Coronary artery (tissue), 2 donors: ENCODE measurements around the gene RIN3.
A peak's percentile ranks its signal among the peaks of the same experiment; 100 is the strongest.

Source experiments
- DNase-seq: peaks from one replicate; pipeline ENCODE4 v3.0.0-alpha.2; 2017; ENCODE audit warnings: low spot score
- H3K27ac ChIP-seq, 2 donors: fragments of 200-600 bp; sonication (generic); one replicate each; pipeline ENCODE4 v1.5.1; 2016 to 2019
- H3K4me3 ChIP-seq: fragments of 200-600 bp; sonication (generic); 2 replicates; pipeline ENCODE4 v1.5.1; 2016; ENCODE audit warnings: mild to moderate bottlenecking, moderate library complexity
- CTCF ChIP-seq: fragments of 200-600 bp; sonication (generic); IDR thresholded peaks from one replicate; pipeline ENCODE4 v1.5.1; 2019; ENCODE audit warnings: antibody characterized with exemption

Gene RIN3, protein sequence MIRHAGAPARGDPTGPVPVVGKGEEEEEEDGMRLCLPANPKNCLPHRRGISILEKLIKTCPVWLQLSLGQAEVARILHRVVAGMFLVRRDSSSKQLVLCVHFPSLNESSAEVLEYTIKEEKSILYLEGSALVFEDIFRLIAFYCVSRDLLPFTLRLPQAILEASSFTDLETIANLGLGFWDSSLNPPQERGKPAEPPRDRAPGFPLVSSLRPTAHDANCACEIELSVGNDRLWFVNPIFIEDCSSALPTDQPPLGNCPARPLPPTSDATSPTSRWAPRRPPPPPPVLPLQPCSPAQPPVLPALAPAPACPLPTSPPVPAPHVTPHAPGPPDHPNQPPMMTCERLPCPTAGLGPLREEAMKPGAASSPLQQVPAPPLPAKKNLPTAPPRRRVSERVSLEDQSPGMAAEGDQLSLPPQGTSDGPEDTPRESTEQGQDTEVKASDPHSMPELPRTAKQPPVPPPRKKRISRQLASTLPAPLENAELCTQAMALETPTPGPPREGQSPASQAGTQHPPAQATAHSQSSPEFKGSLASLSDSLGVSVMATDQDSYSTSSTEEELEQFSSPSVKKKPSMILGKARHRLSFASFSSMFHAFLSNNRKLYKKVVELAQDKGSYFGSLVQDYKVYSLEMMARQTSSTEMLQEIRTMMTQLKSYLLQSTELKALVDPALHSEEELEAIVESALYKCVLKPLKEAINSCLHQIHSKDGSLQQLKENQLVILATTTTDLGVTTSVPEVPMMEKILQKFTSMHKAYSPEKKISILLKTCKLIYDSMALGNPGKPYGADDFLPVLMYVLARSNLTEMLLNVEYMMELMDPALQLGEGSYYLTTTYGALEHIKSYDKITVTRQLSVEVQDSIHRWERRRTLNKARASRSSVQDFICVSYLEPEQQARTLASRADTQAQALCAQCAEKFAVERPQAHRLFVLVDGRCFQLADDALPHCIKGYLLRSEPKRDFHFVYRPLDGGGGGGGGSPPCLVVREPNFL

DNA sequence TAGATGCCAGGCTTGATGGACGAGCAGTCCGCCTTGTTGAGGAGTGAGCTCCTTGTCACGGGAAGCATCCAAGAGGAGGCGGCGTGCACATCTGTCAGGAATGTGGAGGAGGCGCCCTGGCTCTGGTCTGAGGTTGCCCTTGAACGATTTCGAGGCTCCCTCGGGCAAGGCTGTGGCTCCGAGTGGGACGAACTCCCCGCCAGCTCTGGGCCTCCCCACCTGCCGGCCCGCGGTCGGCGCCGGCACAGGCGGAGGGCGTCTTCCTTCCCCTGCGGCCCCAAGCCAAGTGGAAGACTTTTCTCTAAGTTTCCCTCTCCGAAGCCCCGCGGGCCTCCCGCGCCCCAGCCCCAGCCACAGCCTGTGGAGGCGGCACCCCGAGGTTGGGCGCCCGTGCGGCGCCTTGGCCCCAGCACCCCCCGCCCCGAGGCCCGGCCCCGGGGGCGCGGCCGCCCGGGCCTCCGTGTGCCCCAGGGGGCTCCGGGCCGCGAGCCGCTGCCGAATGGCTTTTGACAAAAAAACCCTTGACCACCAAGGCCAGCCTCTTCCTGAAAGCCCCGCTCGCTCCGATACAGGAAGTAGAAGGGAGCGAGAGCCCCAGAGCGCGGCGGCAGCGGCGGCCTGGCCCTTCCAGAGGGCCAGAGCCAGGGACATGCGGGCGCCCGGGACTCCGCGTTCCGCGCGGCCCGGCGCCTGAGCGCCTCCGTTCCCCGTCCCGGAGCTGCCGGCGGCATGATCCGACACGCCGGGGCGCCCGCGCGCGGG, at the start of gene RIN3:
RIN3 (plus strand) TSS at position 578 of the 762 bp plus-strand sequence; CDS start at position 730, 152 bp downstream.
- no peak for TF ChIP-seq CTCF
- peak within 1 kb of the TSS; percentile 87 to 91 for H3K27ac ChIP-seq
- H3K4me3 ChIP-seq = peak within 1 kb of the TSS; percentile 85
- peak; percentile 73 for DNase-seq

GRCh38 chr14:92464156-92464555, 49.4 kb upstream of the RIN3 start:
- no peak for TF ChIP-seq CTCF
- no peak overlapping the region for H3K27ac ChIP-seq
- no peak for DNase-seq
- no peak overlapping the region for H3K4me3 ChIP-seq

DNA sequence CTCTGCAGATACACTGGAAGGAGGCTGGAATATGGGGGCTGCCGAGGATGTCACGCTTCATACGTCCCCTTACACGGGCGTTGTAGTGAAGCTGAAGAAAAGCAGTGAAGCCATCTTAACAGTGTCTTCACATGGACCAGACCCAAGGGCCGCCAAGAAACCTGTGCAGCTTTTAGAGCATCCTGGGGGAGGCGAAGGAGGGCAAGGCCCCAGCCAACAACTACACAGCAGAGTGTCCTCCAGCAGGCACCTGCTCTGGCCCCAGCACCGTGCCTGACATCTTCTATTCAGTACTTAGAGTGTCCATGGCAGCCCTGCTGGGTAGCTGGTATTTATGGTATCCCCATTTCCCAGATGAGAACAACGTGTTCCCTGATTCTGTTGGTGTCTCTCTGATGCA, 48.9 kb upstream of the RIN3 start:
- no peak for DNase-seq
- no peak for TF ChIP-seq CTCF
- peak overlapping the region in 1 of 2 donors; percentile 42 for H3K27ac ChIP-seq
- no peak overlapping the region for H3K4me3 ChIP-seq

- no peak for DNase-seq
- no peak for TF ChIP-seq CTCF
- Histone ChIP-seq H3K4me3 (no peak overlapping the region), H3K27ac (peak overlapping the region in 1 of 2 donors; percentile 42)
Measured at GRCh38 chr14:92465353-92466055, 48.1 kb upstream of the RIN3 start.

DNA sequence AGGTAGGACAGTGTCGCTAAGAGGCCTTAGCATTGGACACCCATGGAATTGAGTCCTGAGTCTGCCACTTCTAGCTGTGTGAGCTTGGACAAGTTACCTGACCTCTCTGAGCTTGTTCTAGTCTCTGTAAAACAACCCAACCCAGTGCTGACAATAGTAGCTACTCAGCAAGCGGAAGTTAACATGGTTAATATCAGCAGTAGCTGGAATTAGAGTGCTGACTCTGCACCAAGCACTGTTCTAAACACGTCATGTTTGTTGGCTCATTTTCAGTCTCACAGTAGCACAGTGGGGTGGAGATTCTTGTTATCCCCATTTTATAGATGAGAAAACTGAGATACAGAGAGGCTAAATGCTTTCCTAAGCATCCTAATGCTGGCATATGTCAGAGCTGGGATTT, 47.5 kb upstream of the RIN3 start:
- no peak overlapping the region for H3K4me3 ChIP-seq
- DNase-seq = no peak
- H3K27ac ChIP-seq = peak overlapping the region in 1 of 2 donors; percentile 42
- no peak for TF ChIP-seq CTCF

GRCh38 chr14:92469515-92469914, 44.1 kb upstream of the RIN3 start:
- H3K4me3 ChIP-seq = no peak overlapping the region
- DNase-seq = no peak

More at GRCh38 chr14:92469515-92469914, 44.1 kb upstream of the RIN3 start:
- H3K27ac ChIP-seq = no peak overlapping the region
- no peak for TF ChIP-seq CTCF
